GM21515 (cell line): Measurements from ENCODE around the gene DAAM1.

Source experiments
- ATAC-seq: cut with Tn5 transposase; IDR thresholded peaks from one replicate; pipeline ENCODE4 v1.9.1; 2021; ENCODE audit not compliant: unreplicated experiment

The DAAM1 gene

DNA sequence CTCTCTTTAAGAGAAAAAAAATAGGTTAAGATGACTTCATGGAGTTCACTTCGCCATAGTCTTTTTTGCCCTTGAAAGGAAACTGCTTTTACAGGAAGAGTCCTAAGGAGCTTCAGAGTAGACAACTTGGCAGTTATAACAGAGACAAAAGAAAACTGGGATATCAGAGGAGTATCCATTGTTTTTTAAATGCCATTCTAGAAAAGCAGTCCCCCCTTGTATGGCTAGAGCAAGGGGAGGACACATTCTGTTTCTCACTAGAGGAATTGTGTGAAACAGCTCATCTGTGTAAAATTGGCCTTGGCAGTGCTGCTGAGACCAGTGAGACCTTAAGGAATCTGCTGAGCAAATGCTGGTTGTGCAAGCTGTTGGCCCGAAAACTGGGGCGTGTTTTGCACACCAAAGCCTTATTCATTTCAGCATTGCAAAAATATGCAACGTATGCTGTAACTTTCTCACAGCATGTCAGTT is 148.7 kb downstream of the DAAM1 start:
- ATAC-seq: no peak

DNA sequence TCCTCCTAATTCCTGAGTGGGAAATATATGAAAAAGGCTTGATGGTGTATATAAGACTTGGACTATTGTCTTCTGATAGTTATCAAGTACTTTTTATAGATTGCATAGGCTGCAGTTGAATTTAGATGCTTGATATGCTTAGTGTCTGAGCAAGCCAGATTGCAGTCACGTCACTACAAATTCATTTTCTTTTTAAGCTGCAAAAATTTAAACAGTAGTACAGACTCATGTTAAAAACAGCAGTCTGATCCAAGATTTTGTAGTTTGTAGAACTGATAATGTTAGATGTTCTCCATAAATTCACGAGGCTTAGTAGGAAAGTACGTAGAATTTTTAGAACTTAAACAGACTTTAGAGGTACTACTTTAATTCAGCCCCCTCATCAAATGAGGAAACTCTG is 150.3 kb downstream of the DAAM1 start:
- no peak for ATAC-seq

DNA sequence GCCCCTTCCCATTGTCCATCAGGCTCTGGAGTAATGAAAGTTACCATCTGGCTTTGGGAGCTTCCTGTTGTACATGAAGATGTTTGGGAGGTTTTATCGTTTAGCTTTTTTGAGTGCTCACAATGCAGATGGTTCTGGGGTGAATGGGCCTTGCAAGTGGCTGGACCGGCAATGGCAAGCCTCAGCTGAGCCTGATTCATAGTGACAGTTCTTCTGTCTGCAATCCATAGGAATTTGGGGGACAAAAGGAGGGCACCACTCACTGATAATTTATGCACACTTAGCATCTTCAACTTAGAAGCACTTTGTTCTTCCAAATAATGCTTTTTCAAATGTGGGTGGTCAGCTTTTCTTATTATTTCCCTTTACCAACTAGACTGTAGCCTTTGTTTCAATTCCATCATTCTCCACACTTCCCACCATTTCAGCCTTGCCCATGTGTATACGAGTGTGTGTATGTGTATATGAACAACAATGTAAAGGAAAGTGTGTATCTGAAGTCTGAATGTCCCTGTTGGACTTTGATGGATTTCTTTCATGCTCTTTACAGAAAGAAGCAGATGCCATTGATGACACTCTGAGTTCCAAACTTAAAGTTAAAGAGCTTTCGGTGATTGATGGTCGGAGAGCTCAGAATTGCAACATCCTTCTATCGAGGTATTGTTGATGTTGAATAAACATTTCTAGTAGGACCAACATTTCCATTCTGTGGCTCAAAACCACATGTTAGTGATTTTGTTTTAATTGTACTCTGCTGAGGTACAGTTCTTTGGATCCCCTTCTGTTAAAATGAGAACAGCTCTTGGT is 151.3 kb downstream of the DAAM1 start:
- no peak for ATAC-seq

DNA sequence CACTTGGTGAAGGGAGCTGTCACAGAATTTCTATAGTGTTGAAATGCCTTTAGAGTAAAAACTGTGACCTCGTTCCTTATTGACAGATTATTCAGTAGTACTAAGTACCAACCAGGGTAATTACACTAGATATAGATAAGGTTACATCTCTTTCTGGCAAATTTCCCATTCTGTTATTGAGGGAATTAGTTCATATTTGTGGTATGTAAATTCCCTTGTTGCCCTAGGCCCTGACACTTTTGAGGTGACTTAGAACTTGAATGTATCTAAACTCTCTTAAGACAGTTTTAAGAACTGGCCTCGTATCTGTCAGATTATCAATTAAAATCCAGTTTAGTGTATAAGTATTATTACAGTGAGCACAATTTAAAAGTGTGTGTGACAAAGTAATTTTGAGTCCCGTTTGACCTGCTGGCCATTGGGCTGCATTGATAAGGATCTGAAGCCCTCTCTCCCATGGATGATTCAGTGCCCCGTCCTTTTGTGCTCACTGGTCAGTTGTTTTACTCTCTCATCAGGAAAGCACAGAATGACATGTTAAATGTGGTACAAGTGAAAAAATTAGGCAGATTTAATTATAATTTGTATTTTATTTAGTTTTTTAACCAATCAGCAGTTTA is 153.5 kb downstream of the DAAM1 start:
- ATAC-seq: no peak

DNA sequence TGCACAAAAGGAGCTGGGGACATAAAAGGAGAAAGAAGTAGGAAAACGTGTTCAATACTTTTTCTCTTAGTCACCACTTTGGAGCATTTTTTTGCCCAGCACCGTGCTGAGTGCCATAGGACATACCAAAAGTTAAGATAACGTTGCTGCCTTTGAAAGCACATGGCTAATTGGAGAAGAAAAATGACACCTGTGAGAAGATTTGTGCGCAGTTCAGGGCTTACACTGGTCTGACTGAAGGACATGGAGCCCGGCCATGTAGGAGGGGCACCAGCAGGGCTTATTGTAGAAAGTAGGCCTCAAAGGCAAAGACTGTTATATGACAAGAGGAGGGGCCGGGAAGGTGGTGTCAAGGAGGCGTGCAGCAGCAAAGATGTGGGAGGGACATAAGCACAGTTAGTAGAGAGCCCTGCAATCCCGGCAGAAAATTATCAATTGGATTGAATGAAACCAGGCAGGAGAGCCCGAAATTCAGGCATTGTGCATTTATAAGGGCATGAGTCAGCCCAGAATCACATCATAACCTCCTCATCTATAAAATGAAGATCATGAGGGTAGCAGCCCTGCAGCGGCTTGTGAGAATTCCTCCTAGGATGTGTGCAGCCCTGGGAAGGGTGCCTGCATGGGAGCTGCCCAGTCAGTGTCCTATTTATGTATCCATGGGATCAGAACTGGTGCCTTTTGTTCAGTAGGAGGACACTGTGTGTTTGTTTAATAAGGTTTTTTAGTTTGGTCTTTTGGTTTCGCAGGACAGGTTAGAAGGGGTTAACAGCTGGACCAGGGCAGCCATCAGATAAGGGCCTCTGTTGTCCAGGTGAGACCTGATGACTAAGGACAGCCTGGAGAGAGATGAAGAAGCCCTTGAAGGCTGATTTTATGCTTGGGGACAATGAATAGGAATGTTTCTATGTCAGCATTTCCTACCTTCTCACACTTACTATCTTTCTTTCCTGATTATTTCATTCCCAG is 154.3 kb downstream of the DAAM1 start:
- no peak for ATAC-seq

DNA sequence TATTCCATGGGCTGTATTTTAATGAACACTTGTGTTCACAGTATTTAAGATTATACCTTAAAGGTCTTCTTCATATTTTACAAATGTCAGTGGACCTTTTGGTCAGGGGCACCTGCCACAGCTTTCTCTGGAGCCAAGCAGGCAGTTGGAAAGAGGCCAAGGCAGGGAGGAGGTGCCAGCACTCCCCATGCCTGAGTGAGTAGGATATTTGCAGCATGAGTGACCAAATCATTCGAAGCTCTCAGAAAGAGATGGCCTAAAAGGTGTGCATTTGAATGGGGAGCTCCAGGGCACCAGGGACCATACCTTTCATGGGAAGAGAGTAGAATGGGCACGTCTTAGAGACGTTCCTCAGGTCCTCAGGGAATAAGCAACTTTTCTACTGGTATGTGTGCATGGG is 155.1 kb downstream of the DAAM1 start:
- ATAC-seq: no peak

DNA sequence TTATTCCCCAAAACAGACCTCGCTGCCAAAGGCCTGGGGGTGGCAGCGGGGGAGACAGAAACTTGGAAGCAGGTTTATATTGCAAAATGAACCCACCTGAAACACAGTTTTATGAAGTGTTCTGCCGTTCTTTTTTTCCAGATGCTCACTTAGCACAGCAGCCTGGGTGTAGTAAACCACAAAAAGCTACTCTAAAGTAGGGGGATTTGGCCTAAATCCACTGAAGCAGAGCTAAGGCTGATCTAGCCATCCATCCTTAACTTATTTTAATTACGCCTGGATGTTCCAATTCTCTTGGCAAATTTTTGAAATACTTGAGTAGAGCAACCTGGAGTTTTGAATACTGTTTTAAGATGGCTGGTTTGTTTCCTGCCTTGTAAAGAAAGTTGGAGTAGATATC is 155.5 kb downstream of the DAAM1 start:
- no peak for ATAC-seq

DNA sequence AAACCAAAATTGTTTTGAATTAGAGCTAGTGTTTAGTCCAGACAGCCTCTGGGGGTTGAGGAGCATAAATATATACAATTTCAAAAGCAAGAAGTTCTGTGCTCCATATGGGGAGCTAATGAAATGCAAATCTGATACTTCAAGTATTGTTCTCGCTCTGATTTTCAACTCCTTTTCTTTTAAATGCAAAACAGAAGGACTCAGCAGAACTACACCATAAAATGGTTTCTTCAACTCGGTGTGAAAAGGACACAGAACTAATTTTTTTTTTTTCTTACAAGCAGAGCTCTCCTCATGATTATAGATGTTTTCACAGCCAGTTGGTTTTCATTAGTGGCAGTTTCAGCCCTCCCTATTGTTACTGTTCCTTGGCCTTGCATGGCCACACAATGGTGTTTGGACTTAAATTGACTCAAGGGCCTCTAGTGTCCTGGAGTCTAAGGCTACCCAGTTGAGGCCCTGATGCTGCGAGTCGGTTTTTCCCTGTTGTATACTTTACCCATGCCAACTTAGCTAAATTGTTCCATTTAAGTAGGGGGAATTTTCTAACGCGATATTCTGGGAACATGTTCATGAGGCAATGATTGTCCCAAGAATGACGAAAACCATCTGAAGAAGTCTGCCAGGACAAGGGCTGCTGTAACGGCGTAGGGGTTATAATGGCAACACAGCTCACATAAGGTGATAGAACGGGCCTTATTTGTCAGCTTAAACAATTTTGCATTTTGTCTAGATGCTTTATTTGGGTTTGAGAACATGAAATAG is 156.4 kb downstream of the DAAM1 start:
- no peak for ATAC-seq

DNA sequence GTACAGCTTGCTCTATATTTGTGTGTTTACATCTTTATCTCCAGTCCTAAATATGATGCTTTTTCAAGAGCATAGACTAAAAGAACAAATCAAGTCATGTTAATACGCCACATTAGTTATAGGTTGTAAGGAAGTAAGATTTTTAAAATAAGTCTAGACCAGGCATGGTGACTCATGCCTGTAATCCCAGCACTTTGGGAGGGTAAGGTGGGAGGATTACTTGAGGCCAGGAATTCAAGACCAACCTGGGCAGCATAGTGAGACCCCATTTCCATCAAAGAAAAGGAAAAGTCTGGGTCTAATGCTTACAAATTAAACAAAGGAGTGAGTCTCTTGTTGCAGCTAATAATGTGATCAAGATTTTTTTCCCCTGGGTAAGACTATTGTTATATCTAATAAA is 157.9 kb downstream of the DAAM1 start:
- ATAC-seq: no peak

DNA sequence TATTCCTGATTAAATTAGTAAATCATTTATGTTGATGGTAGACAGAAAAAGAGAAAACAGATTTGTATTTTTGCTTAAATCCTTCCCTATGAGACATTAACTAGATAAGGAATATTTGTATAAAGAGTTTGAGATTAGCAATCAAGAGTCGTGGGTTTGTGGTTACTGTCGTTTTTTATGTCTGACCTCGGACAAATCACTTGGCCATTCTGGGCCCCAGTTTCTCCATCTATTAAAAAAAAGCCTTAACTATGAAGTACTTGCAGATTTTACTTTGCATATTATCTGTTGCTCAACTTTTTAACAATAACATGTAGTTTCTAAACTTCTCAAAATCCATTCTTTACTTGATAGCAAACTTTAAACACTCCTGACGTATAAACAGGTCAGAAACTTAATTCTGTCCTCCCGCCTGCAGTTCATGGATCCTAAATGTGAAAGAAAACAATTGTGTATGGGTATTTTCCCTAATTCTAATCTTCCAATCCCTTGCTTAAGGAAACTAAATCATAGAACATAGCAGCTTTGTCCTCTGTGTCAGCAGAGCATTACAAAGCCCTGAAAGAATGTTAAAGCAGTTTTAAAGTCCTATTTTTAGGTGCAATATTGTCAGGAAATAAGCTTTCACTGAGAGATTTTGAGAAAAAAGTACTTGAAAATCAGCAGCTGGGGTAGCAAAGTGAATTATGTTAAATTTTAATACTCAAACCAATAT is 158.5 kb downstream of the DAAM1 start:
- ATAC-seq: no peak

DNA sequence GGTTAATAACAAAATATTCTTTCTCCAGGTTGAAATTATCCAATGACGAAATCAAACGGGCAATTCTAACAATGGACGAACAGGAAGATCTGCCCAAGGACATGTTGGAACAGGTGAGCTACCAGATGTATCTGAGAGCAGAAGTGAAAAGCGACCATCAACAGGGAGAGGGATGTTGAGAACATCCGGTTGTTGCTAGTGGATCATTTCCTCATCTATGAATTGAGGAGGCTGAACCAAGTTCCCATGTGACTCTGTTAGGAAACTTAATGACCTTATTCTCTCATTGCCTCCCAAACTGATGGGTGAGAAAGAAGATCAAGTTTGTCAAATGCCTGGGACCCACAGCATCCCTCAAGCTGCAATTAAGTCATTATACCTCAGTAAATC is 159.0 kb downstream of the DAAM1 start:
- no peak for ATAC-seq

DNA sequence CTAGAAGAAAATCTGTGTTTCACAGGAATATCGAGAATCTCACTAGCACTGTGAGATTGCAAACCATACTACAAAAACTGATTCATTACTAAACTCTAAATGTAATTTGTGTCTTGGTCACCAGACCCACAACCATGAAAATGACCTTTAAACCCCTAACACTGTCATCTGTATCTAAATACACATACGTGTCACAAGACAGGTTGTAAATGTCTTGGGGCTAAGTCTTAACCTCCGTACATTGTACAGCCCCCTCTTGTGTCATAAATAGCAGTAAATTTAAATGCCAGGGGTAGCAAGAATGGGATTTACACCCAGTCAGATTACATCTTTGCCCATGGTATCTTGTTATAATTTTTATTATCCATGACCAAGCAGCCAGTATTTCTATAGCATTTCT is 159.4 kb downstream of the DAAM1 start:
- no peak for ATAC-seq

DNA sequence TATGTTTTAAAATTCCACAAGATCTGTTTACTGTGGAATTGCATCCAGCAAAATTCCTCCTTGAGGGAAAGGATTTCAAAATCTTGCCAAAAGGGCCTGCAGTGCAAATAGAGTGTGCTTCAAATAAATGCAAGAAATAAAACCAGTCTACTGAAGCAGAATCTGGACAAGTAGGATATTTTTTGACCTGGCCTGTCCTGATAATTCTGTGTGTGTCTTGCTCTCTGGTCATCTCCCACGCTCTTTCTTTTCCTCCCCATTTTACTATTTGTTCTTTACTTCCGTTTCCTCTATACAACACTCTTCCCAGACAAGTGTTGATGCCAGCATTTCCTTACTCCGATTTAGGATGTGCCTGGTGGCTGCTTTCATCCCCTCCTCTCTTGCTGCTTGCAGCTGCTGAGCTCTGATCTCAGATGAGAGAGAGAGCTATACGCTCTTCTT is 160.8 kb downstream of the DAAM1 start:
- ATAC-seq: no peak

DNA sequence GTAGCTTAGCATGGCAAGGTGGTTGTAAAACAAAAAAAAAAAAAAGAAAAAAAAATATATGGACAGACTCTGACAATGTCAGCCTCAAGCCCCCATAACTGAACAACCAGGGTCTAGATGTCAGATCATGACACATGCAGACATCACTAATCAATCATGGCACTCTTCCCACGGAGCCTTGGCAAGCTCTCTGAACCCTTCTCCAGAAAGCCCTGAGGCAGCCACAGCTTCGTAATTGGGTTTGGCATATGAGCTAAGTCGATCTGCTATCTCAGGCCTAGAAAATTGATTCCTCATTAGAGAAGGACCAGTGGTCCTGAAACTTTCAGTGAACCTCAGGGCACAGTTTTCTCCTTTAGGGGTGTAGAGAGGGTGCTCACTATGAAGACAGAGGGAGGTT is 164.5 kb downstream of the DAAM1 start:
- ATAC-seq: no peak

DNA sequence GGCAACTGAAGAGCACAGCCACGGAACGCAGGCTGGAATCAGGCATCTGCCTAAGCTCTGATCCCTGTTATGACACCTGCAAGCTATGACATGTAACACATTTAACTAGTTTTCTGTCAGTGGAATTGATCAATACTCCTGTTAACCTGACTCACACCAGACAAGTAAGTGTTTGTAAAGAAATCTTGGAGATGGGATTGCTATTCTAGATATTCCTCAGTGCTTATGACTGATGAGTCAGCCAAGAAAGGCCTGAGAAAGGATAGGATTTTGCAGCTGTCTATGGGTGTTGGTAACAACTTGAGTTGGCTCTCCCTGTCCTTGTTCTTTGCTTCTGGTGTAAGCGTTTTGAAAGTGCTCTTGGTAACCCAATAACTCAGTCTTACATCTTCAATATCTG is 166.2 kb downstream of the DAAM1 start:
- ATAC-seq: no peak

DNA sequence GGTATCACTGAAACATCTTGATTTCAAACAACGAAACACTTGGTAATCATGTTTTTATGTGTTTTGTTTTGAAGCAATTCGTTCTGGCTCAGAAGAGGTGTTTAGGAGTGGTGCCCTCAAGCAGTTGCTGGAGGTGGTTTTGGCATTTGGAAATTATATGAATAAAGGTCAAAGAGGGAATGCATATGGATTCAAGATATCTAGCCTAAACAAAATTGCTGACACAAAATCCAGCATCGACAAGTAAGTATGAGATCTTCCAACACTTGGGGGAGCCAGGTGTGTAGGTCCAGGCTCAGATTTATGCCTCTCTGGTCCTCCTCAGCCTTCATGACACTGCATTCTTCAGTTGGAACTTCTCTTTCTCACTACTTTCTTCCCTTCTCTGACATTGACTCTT is 166.6 kb downstream of the DAAM1 start:
- ATAC-seq: no peak

DNA sequence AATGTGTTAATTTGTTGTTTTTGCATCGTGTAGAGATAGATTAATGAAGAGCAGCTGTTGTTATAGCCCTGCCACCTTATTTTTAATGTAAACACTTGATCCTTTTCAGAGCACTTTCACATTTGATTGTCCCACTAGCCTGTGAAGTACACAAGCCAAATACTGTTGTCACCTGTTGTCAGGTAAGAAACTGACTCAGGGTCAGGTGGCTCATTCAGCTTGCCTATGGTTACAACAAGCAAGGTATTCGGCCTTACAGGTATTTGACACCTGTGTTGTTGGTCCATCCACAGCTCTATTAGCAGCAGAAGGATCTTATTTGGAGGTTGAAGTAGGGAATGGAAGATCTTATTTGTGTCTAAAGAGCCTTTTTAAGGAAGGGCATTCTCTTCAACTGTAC is 167.8 kb downstream of the DAAM1 start:
- ATAC-seq: no peak

DNA sequence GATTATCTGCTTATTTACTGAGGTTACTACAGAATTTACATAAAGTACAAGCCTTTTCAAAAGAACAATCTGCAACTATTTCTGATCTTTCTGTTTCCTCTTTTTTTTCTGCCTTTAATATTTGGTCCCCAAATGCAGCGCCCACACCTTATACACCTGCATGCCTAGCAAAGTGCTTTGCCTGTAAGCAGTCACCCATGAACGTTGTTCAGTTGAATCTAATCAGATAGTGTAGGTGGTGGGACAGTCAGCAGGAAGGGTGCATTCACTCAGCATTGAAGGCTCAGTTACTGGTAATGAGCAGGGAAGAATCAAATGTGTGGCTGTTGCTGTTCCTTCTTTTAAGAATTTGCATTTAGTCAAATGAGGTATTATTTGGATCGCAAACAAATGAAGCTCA is 168.3 kb downstream of the DAAM1 start:
- peak; percentile 77 for ATAC-seq

DNA sequence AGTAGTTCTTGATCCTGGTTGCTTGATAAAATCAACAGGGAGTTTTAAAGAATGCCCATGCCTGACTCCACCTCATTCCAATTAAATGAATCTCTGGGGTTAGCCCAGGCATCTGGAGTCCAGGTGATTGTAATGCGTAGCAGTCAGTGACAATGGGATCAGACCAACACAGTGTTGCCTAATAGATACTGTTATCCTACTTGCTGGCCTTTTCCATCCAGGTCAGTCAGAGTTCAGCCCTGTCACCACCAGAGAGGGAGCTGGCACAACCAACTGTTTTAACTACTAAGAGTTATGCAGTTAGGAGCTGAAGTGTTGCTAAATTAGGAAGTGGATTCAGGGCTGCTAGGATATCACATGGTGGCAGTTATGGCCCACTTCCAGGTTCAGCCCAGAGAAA is 169.6 kb downstream of the DAAM1 start:
- ATAC-seq: no peak

DNA sequence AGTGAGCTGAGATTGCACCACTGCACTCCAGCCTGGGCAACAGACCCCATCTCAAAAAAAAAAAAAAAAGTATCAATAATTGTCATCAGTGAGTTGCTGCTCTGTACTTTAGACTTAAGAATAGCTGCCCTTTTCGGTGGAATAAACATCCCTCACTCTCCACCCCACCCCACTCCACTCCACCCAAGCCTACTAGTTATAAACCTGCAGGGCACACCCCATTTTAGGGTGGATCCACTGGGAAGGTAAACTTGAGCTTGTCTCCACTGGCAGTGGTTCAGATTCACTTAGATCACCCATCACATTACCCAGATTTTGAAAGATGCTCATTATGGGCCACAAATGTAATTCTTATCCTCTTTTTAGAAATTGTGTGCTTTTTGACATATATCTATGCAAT is 170.3 kb downstream of the DAAM1 start:
- no peak for ATAC-seq
